ENCODE results near the gene PRICKLE1.
A peak's percentile ranks its signal among the peaks of the same experiment; 100 is the strongest.

Gene PRICKLE1

GRCh38 chr12:42589465-42590329 is at the start of gene PRICKLE1:
PRICKLE1 (minus strand) TSS chr12:42589746; CDS start chr12:42472516, 117,230 bp downstream.
- TF ChIP-seq, protein P1, sequence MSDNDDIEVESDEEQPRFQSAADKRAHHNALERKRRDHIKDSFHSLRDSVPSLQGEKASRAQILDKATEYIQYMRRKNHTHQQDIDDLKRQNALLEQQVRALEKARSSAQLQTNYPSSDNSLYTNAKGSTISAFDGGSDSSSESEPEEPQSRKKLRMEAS (IDR thresholded peaks at IDR 0.05; ENCODE audit: low read depth, low read length) = no peak
- TF ChIP-seq MYC (IDR thresholded peaks at IDR 0.05; ENCODE audit: low read depth, low read length) = no peak
- no peak for TF ChIP-seq POLR2A (IDR thresholded peaks at IDR 0.05; ENCODE audit: extremely low read depth, insufficient read length)
- TF ChIP-seq, protein P2, sequence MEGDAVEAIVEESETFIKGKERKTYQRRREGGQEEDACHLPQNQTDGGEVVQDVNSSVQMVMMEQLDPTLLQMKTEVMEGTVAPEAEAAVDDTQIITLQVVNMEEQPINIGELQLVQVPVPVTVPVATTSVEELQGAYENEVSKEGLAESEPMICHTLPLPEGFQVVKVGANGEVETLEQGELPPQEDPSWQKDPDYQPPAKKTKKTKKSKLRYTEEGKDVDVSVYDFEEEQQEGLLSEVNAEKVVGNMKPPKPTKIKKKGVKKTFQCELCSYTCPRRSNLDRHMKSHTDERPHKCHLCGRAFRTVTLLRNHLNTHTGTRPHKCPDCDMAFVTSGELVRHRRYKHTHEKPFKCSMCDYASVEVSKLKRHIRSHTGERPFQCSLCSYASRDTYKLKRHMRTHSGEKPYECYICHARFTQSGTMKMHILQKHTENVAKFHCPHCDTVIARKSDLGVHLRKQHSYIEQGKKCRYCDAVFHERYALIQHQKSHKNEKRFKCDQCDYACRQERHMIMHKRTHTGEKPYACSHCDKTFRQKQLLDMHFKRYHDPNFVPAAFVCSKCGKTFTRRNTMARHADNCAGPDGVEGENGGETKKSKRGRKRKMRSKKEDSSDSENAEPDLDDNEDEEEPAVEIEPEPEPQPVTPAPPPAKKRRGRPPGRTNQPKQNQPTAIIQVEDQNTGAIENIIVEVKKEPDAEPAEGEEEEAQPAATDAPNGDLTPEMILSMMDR (IDR thresholded peaks at IDR 0.05; ENCODE audit: low read depth, low read length) = no peak
- peak; percentile 65 for DNase-seq (ENCODE audit: low read depth)
- H3K4me3 ChIP-seq (ENCODE audit: low read depth, low read length) = peak within 1 kb of the TSS; percentile 47

GRCh38 chr12:42638697-42639096 is 49.2 kb upstream of the PRICKLE1 start:
- TF ChIP-seq POLR2A (IDR thresholded peaks at IDR 0.05; ENCODE audit: extremely low read depth, insufficient read length) (no peak), MYC (IDR thresholded peaks at IDR 0.05; ENCODE audit: low read depth, low read length) (no peak)
- TF ChIP-seq, protein P1 (IDR thresholded peaks at IDR 0.05; ENCODE audit: low read depth, low read length) = no peak
- TF ChIP-seq, protein P2 (IDR thresholded peaks at IDR 0.05; ENCODE audit: low read depth, low read length) = no peak
- no peak for DNase-seq (ENCODE audit: low read depth)
- H3K4me3 ChIP-seq (ENCODE audit: low read depth, low read length) = no peak overlapping the region

DNA sequence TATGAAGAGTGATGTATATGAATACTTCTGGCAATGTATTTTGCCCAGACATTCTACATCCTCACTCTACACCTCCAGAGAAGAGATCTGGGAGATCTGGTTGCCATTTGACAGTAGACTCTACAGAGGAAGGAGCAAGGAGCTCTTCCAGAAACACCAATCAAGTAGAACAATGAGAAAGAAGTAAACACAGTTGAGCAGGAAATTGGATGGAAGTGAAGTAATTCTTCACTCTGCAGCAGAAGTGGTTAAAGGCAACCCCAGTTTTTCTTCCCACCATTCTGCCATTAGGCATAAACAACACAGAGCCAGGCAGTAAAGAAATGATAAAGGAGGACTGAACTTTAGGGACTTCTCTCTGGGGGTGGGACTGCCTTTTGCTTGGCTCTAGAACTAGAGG is 48.5 kb upstream of the PRICKLE1 start:
- TF ChIP-seq, protein P2 (IDR thresholded peaks at IDR 0.05; ENCODE audit: low read depth, low read length) = no peak
- TF ChIP-seq MYC (IDR thresholded peaks at IDR 0.05; ENCODE audit: low read depth, low read length) = no peak
- TF ChIP-seq POLR2A (IDR thresholded peaks at IDR 0.05; ENCODE audit: extremely low read depth, insufficient read length) = no peak
- TF ChIP-seq, protein P1 (IDR thresholded peaks at IDR 0.05; ENCODE audit: low read depth, low read length) = no peak
- no peak for DNase-seq (ENCODE audit: low read depth)
- H3K4me3 ChIP-seq (ENCODE audit: low read depth, low read length) = no peak overlapping the region

DNA sequence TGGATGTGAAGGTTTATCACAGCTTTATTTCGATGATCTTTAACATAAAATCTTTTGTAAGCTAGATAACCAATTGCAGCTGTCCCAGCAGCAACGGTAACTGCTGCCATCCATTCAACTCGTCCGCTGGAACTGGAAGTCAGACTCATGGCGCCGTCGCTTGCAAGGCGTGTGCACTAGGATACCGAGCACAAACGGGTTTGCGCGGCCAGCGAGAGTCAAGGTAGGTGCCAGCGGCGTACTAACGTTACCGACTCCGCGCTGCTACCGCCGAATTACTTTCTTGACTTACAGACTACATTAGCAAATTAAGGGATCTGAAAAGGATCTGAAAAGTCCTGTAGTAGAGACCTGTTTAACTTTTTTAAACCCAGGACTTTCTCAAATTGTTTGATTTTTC is 47.4 kb upstream of the PRICKLE1 start:
- no peak overlapping the region for H3K4me3 ChIP-seq (ENCODE audit: low read depth, low read length)
- DNase-seq (ENCODE audit: low read depth) = no peak
- TF ChIP-seq, protein P2 (IDR thresholded peaks at IDR 0.05; ENCODE audit: low read depth, low read length) = no peak
- no peak for TF ChIP-seq MYC (IDR thresholded peaks at IDR 0.05; ENCODE audit: low read depth, low read length)
- TF ChIP-seq, protein P1 (IDR thresholded peaks at IDR 0.05; ENCODE audit: low read depth, low read length) = no peak
- no peak for TF ChIP-seq POLR2A (IDR thresholded peaks at IDR 0.05; ENCODE audit: extremely low read depth, insufficient read length)

- H3K4me3 ChIP-seq (ENCODE audit: low read depth, low read length) = no peak overlapping the region
- DNase-seq (ENCODE audit: low read depth) = no peak
- TF ChIP-seq MYC (IDR thresholded peaks at IDR 0.05; ENCODE audit: low read depth, low read length) (no peak), POLR2A (IDR thresholded peaks at IDR 0.05; ENCODE audit: extremely low read depth, insufficient read length) (no peak)
- TF ChIP-seq, protein P2 (IDR thresholded peaks at IDR 0.05; ENCODE audit: low read depth, low read length) = no peak
- TF ChIP-seq, protein P1 (IDR thresholded peaks at IDR 0.05; ENCODE audit: low read depth, low read length) = no peak
Observed at GRCh38 chr12:42633594-42633993, 44.0 kb upstream of the PRICKLE1 start.

Measured in NB4 (cell line).